H1 (cell line): Measurements from ENCODE around the gene THBS4. TPM values are rescaled to one million over a fixed set of nuclear protein-coding genes. Genes with fewer than 3 reads are reported as not detected.

Experiments used
- CTCF ChIA-PET: fragments of 300-600 bp; sonication (Branson Sonifier 250); formaldehyde crosslinking; loops from one replicate; lab custom pipeline; 2021; ENCODE audit not compliant: partially characterized antibody; lab: Charles Lee
- POLR2A ChIA-PET: fragments of 300-600 bp; sonication (Branson Sonifier 250); formaldehyde crosslinking; loops from one replicate; lab custom pipeline; 2021; ENCODE audit warnings: inconsistent platforms; ENCODE audit not compliant: partially characterized antibody; lab: Charles Lee
- DNase-seq, 2 experiments: peaks; one replicate each; pipeline versions ENCODE4 v3.0.0 to v3.0.0-alpha.2; 2010 to 2022; ENCODE audit warnings: low spot score in 2 of 2, low read depth in 1 of 2, mixed read lengths in 1 of 2
- FAIRE-seq: peaks from 2 replicates; lab custom pipeline; 2011; peaks lifted over from hg19 to GRCh38; lab: Jason Lieb, UNC
- H2AFZ ChIP-seq: 2 replicates; pipeline ENCODE4 v1.8.1; 2012; ENCODE audit warnings: low read length, inconsistent platforms
- H2AK5ac ChIP-seq: 2 replicates; pipeline ENCODE4 v1.6.1; 2013; ENCODE audit warnings: low read depth, low read length
- H2BK120ac ChIP-seq: replicated peaks from 2 replicates; pipeline ENCODE3; 2013; ENCODE audit warnings: low read depth, low read length, inconsistent platforms
- H2BK12ac ChIP-seq: 2 replicates; pipeline ENCODE4 v1.6.1; 2013; ENCODE audit warnings: low read depth, low read length
- H2BK15ac ChIP-seq: 2 replicates; pipeline ENCODE4 v1.6.1; 2013; ENCODE audit warnings: low read length
- H2BK20ac ChIP-seq: 2 replicates; pipeline ENCODE4 v1.6.1; 2013; ENCODE audit warnings: low read length
- H2BK5ac ChIP-seq: 2 replicates; pipeline ENCODE4 v1.6.1; 2013; ENCODE audit warnings: low read depth, low read length
- H3K14ac ChIP-seq: 2 replicates; pipeline ENCODE4 v1.6.1; 2013; ENCODE audit warnings: inconsistent platforms; ENCODE audit not compliant: insufficient read length
- H3K18ac ChIP-seq: 2 replicates; pipeline ENCODE4 v1.6.1; 2013; ENCODE audit warnings: low read length; ENCODE audit errors: extremely low read depth
- H3K23ac ChIP-seq: 2 replicates; pipeline ENCODE4 v1.6.1; 2013; ENCODE audit warnings: inconsistent platforms; ENCODE audit not compliant: insufficient read length
- H3K23me2 ChIP-seq: 2 replicates; pipeline ENCODE4 v1.6.1; 2013; ENCODE audit warnings: low read depth, low read length
- H3K27ac ChIP-seq: 2 replicates; pipeline ENCODE4 v1.6.1; 2011; ENCODE audit warnings: low read depth, low read length, inconsistent platforms
- H3K27me3 ChIP-seq, 4 experiments: replicated peaks in 1 of 4; 1 replicate in 1 of 4; 2 replicates in 3 of 4; pipeline versions ENCODE4 v1.6.1 to v1.8.1; 2011 to 2013; ENCODE audit warnings: low read length in 3 of 4, mild to moderate bottlenecking in 3 of 4, inconsistent platforms in 2 of 4, mixed read lengths in 2 of 4, moderate library complexity in 1 of 4; ENCODE audit not compliant: control insufficient read depth in 3 of 4, insufficient read depth in 3 of 4; ENCODE audit errors: extremely low read depth in 1 of 4
- H3K36me3 ChIP-seq, 4 experiments: 2 replicates each; pipeline versions ENCODE4 v1.6.1 to v1.8.1; 2011 to 2013; ENCODE audit warnings: mild to moderate bottlenecking in 4 of 4, low read length in 3 of 4, moderate library complexity in 2 of 4, control low read depth in 1 of 4, inconsistent platforms in 1 of 4; ENCODE audit not compliant: insufficient read depth in 4 of 4, control insufficient read depth in 2 of 4
- H3K4ac ChIP-seq: replicated peaks from 2 replicates; pipeline ENCODE3; 2013; ENCODE audit warnings: low read length, low read depth, mixed read lengths, inconsistent platforms; ENCODE audit not compliant: insufficient read length
- H3K4me1 ChIP-seq, 4 experiments: replicated peaks in 1 of 4; 1 replicate in 1 of 4; 2 replicates in 3 of 4; pipeline versions ENCODE4 v1.6.1 to v1.8.1; 2011 to 2013; ENCODE audit warnings: low read length in 3 of 4, inconsistent platforms in 2 of 4, mixed read lengths in 1 of 4; ENCODE audit not compliant: insufficient read depth in 4 of 4, control insufficient read depth in 3 of 4
- H3K4me2 ChIP-seq, 2 experiments: 2 replicates each; pipeline versions ENCODE4 v1.6.1 to v1.8.1; 2011 to 2013; ENCODE audit warnings: low read depth in 2 of 2, low read length in 2 of 2, control low read depth in 1 of 2, inconsistent platforms in 1 of 2, mild to moderate bottlenecking in 1 of 2; ENCODE audit not compliant: insufficient read depth in 1 of 2
- H3K4me3 ChIP-seq, 4 experiments: fragments of 200-600, 300-600 bp in 1 of 4; sonication (generic), shearing (Covaris generic), sonication (Bioruptor Twin) in 1 of 4; 2 replicates each; pipeline versions ENCODE4 v1.5.1 to v1.8.1; 2011 to 2016; ENCODE audit warnings: low read length in 4 of 4, low read depth in 3 of 4, control low read depth in 2 of 4, inconsistent platforms in 2 of 4, mild to moderate bottlenecking in 2 of 4, mixed read lengths in 1 of 4, moderate library complexity in 1 of 4; ENCODE audit not compliant: insufficient read depth in 2 of 4; ENCODE audit errors: extremely low read depth in 1 of 4
- H3K56ac ChIP-seq: replicated peaks from 2 replicates; pipeline ENCODE3; 2013; ENCODE audit warnings: low read depth, mild to moderate bottlenecking, mixed read lengths, low read length, inconsistent platforms; ENCODE audit not compliant: insufficient read length
- H3K79me1 ChIP-seq: 2 replicates; pipeline ENCODE4 v1.6.1; 2013; ENCODE audit warnings: low read depth, low read length, control low read depth
- H3K79me2 ChIP-seq, 2 experiments: 2 replicates each; pipeline versions ENCODE4 v1.6.1 to v1.8.1; 2012 to 2013; ENCODE audit warnings: low read length in 2 of 2, mild to moderate bottlenecking in 2 of 2, inconsistent platforms in 1 of 2; ENCODE audit not compliant: insufficient read depth in 2 of 2, control insufficient read depth in 1 of 2
- H3K9ac ChIP-seq, 4 experiments: replicated peaks in 1 of 4; 1 replicate in 1 of 4; 2 replicates in 3 of 4; pipeline versions ENCODE4 v1.6.1 to v1.8.1; 2011 to 2013; ENCODE audit warnings: low read depth in 3 of 4, low read length in 3 of 4, control low read depth in 2 of 4, mild to moderate bottlenecking in 2 of 4, moderate library complexity in 2 of 4, inconsistent platforms in 1 of 4; ENCODE audit errors: extremely low read depth in 1 of 4
- H3K9me3 ChIP-seq, 2 experiments: 2 replicates each; pipeline versions ENCODE4 v1.6.1 to v1.8.1; 2012 to 2013; ENCODE audit warnings: mild to moderate bottlenecking in 2 of 2, moderate library complexity in 2 of 2, control low read depth in 1 of 2, inconsistent platforms in 1 of 2, low read depth in 1 of 2, low read length in 1 of 2, mixed read lengths in 1 of 2; ENCODE audit not compliant: insufficient read depth in 2 of 2
- H4K20me1 ChIP-seq, 2 experiments: replicated peaks in 1 of 2; 2 replicates each; pipeline versions ENCODE3 to v1.8.1; 2011 to 2013; ENCODE audit warnings: inconsistent platforms in 2 of 2, low read length in 2 of 2, mild to moderate bottlenecking in 1 of 2; ENCODE audit not compliant: insufficient read depth in 2 of 2, control insufficient read depth in 1 of 2
- H4K5ac ChIP-seq: 2 replicates; pipeline ENCODE4 v1.6.1; 2013; ENCODE audit warnings: low read length, low read depth, mixed read lengths, inconsistent platforms; ENCODE audit not compliant: insufficient read length
- H4K8ac ChIP-seq: 2 replicates; pipeline ENCODE4 v1.8.0; 2013; ENCODE audit warnings: mild to moderate bottlenecking, moderate library complexity, low read length, inconsistent platforms; ENCODE audit not compliant: insufficient read depth; ENCODE audit errors: extremely low read depth
- H4K91ac ChIP-seq: replicated peaks from 2 replicates; pipeline ENCODE3; 2013; ENCODE audit warnings: low read length, mixed read lengths, inconsistent platforms; ENCODE audit not compliant: insufficient read length
- EZH2 ChIP-seq: fragments of 200-600 bp; sonication (generic); IDR thresholded peaks from 2 replicates; pipeline ENCODE4 v1.7.1; 2012; ENCODE audit warnings: low read depth, mild to moderate bottlenecking, moderate library complexity, low read length, inconsistent platforms; ENCODE audit not compliant: severe bottlenecking
- WGBS, 2 experiments: shearing (Covaris generic) in 1 of 2; methylation state at CpG; one replicate each; pipeline versions ENCODE4 v1.1.6 to v1.1.7; 2013 to 2015; ENCODE audit warnings: low lambda C conversion rate in 2 of 2, mixed read lengths in 2 of 2, inconsistent platforms in 1 of 2, low coverage in 1 of 2, missing lambda C conversion rate in 1 of 2; ENCODE audit not compliant: insufficient replicate concordance in 2 of 2, insufficient coverage in 1 of 2, insufficient read length in 1 of 2; ENCODE audit errors: extremely low coverage in 1 of 2, missing lambda C conversion rate in 1 of 2; 5-methylcytosine and 5-hydroxymethylcytosine counted together
- polyA plus RNA-seq, 7 experiments: library from polyadenylated mRNA; depleted of rRNA in 3 of 7; stranded (reverse) in 5 of 7; unstranded in 2 of 7; fragments of >200 nt in 5 of 7; fragments of 200-250 nt in 2 of 7; gene quantifications; 1 replicate in 5 of 7; 2 replicates in 1 of 7; 4 replicates in 1 of 7; pipeline versions ENCODE4 v1.2.1 to v1.2.3, GENCODE V29; 2011 to 2013; ENCODE audit warnings: missing spikeins in 2 of 7, mixed read lengths in 2 of 7
- total RNA-seq: library from RNA; stranded (reverse); fragmentation: NEBNext Ultra II Directional; extraction: Animal tissue kit (Norgen Biotek cat#: 25700); gene quantifications from 2 replicates; pipeline ENCODE4 v1.2.1, GENCODE V29; 2021

THBS4 gene
- total and polyA plus RNA-seq, 2 of the 8 experiments (the other 6 are each of a cell fraction or from before 2014, with no cell fraction given), result 12.8 to 25.4 TPM

GRCh38 chr5:80031109-80031508 lies 4.0 kb upstream of the THBS4 start:
- CTCF ChIA-PET, result interaction anchor here (2.0 kb wide), 1 partner anchor 9 kb away, joined by 7 read pairs; no protein-coding TSS in a partner anchor
- no peak overlapping the region for H3K27ac ChIP-seq
- no peak overlapping the region for H4K8ac ChIP-seq
- no peak overlapping the region for H2BK5ac ChIP-seq
- no peak overlapping the region for H3K23ac ChIP-seq
- no peak overlapping the region for H3K9ac ChIP-seq
- 63% methylated on average over 1 of the region's 1 CpG; no CpG with 5 or more reads in 1 of the 2 experiments for WGBS, 2 experiments
- H3K23me2 ChIP-seq, result no peaks in the 10 kb centered on the region; the same call in 1 of the 2 replicates
- no peak overlapping the region for H2BK120ac ChIP-seq
- no peaks in the 10 kb centered on the region for H3K9me3 ChIP-seq
- no peaks in the 10 kb centered on the region for H3K79me1 ChIP-seq
- no peaks in the 10 kb centered on the region for H4K20me1 ChIP-seq
- no peak overlapping the region for H4K5ac ChIP-seq
- H3K56ac ChIP-seq, result no peak overlapping the region
- H3K4ac ChIP-seq, result no peak overlapping the region
- H3K18ac ChIP-seq, result no peak overlapping the region
- H2AK5ac ChIP-seq, result no peak overlapping the region
- H2BK20ac ChIP-seq, result no peak overlapping the region
- H3K27me3 ChIP-seq, result peaks cover 4 to 25% (median 20%) of the 10 kb centered on the region in 4 experiments; a peak in 6 of 7 replicates
- DNase-seq, result no peak
- no peak overlapping the region for H2AFZ ChIP-seq
- H3K4me2 ChIP-seq, result no peak overlapping the region
- H3K36me3 ChIP-seq, result no peaks in the 10 kb centered on the region
- no peak overlapping the region for H4K91ac ChIP-seq
- H3K79me2 ChIP-seq, result no peaks in the 10 kb centered on the region
- TF ChIP-seq EZH2, result no peak
- H3K4me1 ChIP-seq, result peaks cover 0 to 3% (median 1%) of the 10 kb centered on the region in 4 experiments; a peak in 3 of 7 replicates
- no peak for FAIRE-seq
- no peak overlapping the region for H3K4me3 ChIP-seq
- H2BK12ac ChIP-seq, result no peak overlapping the region
- POLR2A ChIA-PET, result interaction anchor here (1.0 kb wide), 1 partner anchor 16 kb away, joined by 3 read pairs; no protein-coding TSS in a partner anchor
- H2BK15ac ChIP-seq, result no peak overlapping the region
- H3K14ac ChIP-seq, result no peak overlapping the region
